GM12874 (cell line): ENCODE data around the gene WWOX.

Experiments
- CTCF ChIP-seq: IDR thresholded peaks from 2 replicates; pipeline ENCODE4 v1.5.1; 2011; ENCODE audit warnings: low read depth, mild to moderate bottlenecking, control low read depth, low read length, moderate library complexity; ENCODE audit not compliant: insufficient read depth

The WWOX gene

DNA sequence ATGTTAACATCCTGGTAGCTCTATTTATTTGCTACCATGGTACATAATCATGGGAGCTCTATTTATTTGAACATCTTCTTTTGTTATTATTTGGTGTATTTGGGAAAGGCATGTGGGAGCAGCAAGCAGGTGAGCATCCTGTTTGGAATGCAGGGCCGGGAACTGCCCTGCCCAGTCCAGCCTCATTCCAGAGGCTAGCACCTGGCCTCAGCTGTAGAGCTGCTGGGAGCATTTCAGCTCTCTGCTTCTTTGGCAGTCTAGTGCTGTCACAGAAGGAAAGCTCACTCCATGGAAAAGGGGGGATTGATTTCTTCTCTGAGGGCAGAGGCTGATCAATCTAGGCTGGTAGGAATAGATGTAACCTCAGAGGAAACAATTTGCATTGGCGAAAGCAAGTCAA is 112.5 kb downstream of the WWOX start:
- TF ChIP-seq CTCF: no peak

GRCh38 chr16:78212674-78213073 is 113.2 kb downstream of the WWOX start:
- TF ChIP-seq CTCF: no peak

- TF ChIP-seq CTCF: no peak
These were observed 114.3 kb downstream of the WWOX start for GRCh38 chr16:78213751-78214150.

DNA sequence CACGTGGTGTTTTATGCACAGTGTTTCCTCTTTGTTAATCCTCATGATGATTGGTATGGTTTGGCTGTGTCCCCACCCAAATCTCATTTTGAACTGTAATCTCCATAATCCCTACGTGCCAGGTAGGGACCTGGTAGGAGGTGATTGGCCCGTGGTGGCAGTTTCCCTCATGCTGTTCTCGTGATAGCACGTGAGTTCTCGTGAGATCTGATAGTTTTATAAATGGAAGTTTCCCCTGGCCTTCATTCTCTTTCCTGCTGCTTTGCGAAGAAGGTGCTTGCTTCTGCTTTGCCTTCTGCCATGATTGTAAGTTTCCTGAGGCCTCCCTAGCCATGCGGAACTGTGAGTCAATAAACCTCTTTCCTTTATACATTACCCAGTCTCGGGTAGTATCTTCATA is 115.8 kb downstream of the WWOX start:
- no peak for TF ChIP-seq CTCF

DNA sequence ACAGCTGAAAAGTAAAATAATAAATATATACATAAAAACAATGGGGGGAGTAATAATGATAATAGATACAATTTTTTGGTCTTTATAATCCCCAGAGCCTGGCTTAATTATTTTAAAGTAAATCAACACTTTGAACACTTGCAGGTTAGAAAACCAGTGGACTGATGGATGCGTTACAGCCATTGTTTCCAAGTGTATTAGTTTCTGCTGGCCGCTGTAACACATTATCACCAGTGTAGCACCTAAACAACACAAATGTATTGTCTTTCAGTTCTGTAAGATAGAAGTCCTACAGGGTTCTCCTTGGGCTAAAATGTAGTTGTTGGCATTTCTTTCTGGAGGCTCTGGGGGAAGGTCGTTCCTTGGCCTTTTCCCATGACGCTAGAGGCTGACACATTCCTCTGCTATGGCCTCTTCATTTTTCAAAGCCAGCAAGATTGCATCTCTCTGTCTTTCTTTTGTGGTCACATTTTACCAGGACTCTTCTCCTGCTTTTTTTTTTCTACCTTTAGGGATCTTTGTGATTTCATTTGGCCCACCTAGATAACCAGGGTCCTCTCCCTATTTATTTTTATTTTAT is 116.8 kb downstream of the WWOX start:
- no peak for TF ChIP-seq CTCF

DNA sequence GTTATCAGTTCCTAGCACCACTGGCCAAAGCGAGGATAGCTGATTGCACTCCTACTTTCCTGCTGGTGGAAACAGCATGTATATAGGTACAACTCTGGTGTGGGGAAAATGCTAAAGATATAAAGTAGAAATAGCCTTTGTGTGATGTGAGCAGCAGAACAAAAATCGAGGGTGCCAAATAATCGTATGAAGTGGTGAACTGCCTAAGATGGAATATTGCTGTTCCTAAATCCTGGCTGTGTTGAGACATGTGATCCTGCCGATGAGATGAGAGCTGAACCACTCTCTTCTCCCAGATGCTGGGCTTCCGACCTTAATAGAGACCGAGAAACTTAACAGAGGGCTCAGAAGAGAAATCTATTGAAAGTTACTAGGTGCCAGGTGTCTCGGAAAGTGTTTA is 117.8 kb downstream of the WWOX start:
- no peak for TF ChIP-seq CTCF

GRCh38 chr16:78218279-78218678 is 118.8 kb downstream of the WWOX start:
- TF ChIP-seq CTCF: no peak
